ENCODE data around the gene ADAM10. TPM values are rescaled to one million over a fixed set of nuclear protein-coding genes. Genes with fewer than 3 reads are reported as not detected.

The ADAM10 gene
- total RNA-seq, 2 experiments from 2014 or later, result 61.9 to 103 TPM

DNA sequence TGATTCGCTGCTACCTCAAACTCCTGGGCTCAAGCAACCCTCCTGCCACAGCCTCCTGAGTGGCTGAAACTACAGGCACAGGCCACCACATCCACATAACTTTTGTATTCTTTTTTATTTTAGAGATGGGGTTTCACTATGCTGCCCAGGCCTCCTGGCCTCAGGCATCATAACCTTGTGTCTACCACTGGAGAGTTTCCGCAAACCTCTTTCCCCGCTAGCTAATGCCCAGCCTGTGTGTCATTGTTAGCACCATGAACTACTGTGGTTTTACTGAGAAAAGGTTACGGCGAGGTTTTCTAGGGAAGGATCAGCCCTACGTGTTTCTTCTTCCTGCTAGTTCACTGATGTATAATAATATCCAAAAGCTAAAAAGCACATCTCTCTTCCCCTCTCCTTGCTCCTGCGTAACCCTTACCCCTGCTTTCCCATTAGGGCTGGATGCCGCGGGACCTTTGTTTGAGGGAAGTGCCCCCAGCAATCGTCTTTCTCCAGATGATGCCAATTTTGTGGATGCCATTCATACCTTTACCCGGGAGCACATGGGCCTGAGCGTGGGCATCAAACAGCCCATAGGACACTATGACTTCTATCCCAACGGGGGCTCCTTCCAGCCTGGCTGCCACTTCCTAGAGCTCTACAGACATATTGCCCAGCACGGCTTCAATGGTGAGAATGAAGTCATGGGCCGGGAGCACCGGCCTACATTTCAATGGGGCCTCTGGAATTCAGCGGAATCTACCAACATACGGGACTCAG is 204.0 kb downstream of the ADAM10 start:
- Histone ChIP-seq H3K36me3 (ENCODE audit: insufficient read depth, low read length) (no peaks in the 10 kb centered on the region), H2AFZ (ENCODE audit: low read length) (no peak overlapping the region), H3K9me3 (ENCODE audit: low read length) (no peaks in the 10 kb centered on the region), H3K4me3 (ENCODE audit: low read depth, low read length, poor library complexity, severe bottlenecking) (no peak overlapping the region), H3K4me1 (ENCODE audit: insufficient read depth, low read length, poor library complexity, severe bottlenecking) (no peaks in the 10 kb centered on the region), H3K79me2 (ENCODE audit: insufficient read depth, low read depth, low read length) (no peaks in the 10 kb centered on the region), H3K9me2 (ENCODE audit: insufficient read depth, low read length) (no peaks in the 10 kb centered on the region), H3K27ac (ENCODE audit: low read depth, low read length, poor library complexity, severe bottlenecking) (no peak overlapping the region), H4K20me1 (ENCODE audit: insufficient read depth, low read length) (no peaks in the 10 kb centered on the region), H3K4me2 (ENCODE audit: low read length) (no peak overlapping the region)
- intact Hi-C loops (cut with micrococcal nuclease; ENCODE audit: unreplicated experiment), result no loop called here
- no peak for DNase-seq (ENCODE audit: low spot score)
- CTCF ChIA-PET (ENCODE audit: unreplicated experiment), result no interaction called here
- BruUV-seq (replicated peaks), result no TSS peak
- no peak for TF ChIP-seq EZH2phosphoT487 (IDR thresholded peaks at IDR 0.05; ENCODE audit: borderline replicate concordance, low read depth, low read length)
- TF ChIP-seq, protein P1, sequence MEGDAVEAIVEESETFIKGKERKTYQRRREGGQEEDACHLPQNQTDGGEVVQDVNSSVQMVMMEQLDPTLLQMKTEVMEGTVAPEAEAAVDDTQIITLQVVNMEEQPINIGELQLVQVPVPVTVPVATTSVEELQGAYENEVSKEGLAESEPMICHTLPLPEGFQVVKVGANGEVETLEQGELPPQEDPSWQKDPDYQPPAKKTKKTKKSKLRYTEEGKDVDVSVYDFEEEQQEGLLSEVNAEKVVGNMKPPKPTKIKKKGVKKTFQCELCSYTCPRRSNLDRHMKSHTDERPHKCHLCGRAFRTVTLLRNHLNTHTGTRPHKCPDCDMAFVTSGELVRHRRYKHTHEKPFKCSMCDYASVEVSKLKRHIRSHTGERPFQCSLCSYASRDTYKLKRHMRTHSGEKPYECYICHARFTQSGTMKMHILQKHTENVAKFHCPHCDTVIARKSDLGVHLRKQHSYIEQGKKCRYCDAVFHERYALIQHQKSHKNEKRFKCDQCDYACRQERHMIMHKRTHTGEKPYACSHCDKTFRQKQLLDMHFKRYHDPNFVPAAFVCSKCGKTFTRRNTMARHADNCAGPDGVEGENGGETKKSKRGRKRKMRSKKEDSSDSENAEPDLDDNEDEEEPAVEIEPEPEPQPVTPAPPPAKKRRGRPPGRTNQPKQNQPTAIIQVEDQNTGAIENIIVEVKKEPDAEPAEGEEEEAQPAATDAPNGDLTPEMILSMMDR (conservative IDR thresholded peaks at IDR 0.05; ENCODE audit: low read length), result no peak
- POLR2A ChIA-PET, result interaction anchor here (0.6 to 1.3 kb wide), 3 partner anchors 28 to 76 kb away, joined by 4 read pairs; no protein-coding TSS in a partner anchor

GRCh38 chr15:58544756-58545155 is 204.8 kb downstream of the ADAM10 start:
- H4K20me1 ChIP-seq (ENCODE audit: insufficient read depth, low read length), result no peaks in the 10 kb centered on the region
- H3K27ac ChIP-seq (ENCODE audit: low read depth, low read length, poor library complexity, severe bottlenecking), result no peak overlapping the region
- H3K4me2 ChIP-seq (ENCODE audit: low read length), result no peak overlapping the region
- no peaks in the 10 kb centered on the region for H3K9me3 ChIP-seq (ENCODE audit: low read length)
- no peaks in the 10 kb centered on the region for H3K79me2 ChIP-seq (ENCODE audit: insufficient read depth, low read depth, low read length)
- no peak overlapping the region for H3K4me3 ChIP-seq (ENCODE audit: low read depth, low read length, poor library complexity, severe bottlenecking)
- no peak for DNase-seq (ENCODE audit: low spot score)
- no peaks in the 10 kb centered on the region for H3K36me3 ChIP-seq (ENCODE audit: insufficient read depth, low read length)
- H2AFZ ChIP-seq (ENCODE audit: low read length), result no peak overlapping the region
- intact Hi-C loops (cut with micrococcal nuclease; ENCODE audit: unreplicated experiment), result no loop called here
- H3K4me1 ChIP-seq (ENCODE audit: insufficient read depth, low read length, poor library complexity, severe bottlenecking), result no peaks in the 10 kb centered on the region
- CTCF ChIA-PET (ENCODE audit: unreplicated experiment), result no interaction called here
- POLR2A ChIA-PET, result interaction anchor here (0.6 to 1.3 kb wide), 3 partner anchors 29 to 75 kb away, joined by 4 read pairs; no protein-coding TSS in a partner anchor
- BruUV-seq (replicated peaks), result no TSS peak
- H3K9me2 ChIP-seq (ENCODE audit: insufficient read depth, low read length), result no peaks in the 10 kb centered on the region
- TF ChIP-seq, protein P1 (conservative IDR thresholded peaks at IDR 0.05; ENCODE audit: low read length), result no peak
- no peak for TF ChIP-seq EZH2phosphoT487 (IDR thresholded peaks at IDR 0.05; ENCODE audit: borderline replicate concordance, low read depth, low read length)

- ChIA-PET POLR2A (no interaction called here), CTCF (ENCODE audit: unreplicated experiment) (no interaction called here)
- Histone ChIP-seq H3K36me3 (ENCODE audit: insufficient read depth, low read length) (no peaks in the 10 kb centered on the region), H3K4me1 (ENCODE audit: insufficient read depth, low read length, poor library complexity, severe bottlenecking) (no peaks in the 10 kb centered on the region), H3K9me2 (ENCODE audit: insufficient read depth, low read length) (no peaks in the 10 kb centered on the region), H3K4me3 (ENCODE audit: low read depth, low read length, poor library complexity, severe bottlenecking) (no peak overlapping the region), H3K4me2 (ENCODE audit: low read length) (no peak overlapping the region), H4K20me1 (ENCODE audit: insufficient read depth, low read length) (no peaks in the 10 kb centered on the region), H3K27ac (ENCODE audit: low read depth, low read length, poor library complexity, severe bottlenecking) (no peak overlapping the region), H3K9me3 (ENCODE audit: low read length) (no peaks in the 10 kb centered on the region), H3K79me2 (ENCODE audit: insufficient read depth, low read depth, low read length) (no peaks in the 10 kb centered on the region), H2AFZ (ENCODE audit: low read length) (no peak overlapping the region)
- intact Hi-C loops (cut with micrococcal nuclease; ENCODE audit: unreplicated experiment), result no loop called here
- no peak for TF ChIP-seq EZH2phosphoT487 (IDR thresholded peaks at IDR 0.05; ENCODE audit: borderline replicate concordance, low read depth, low read length)
- TF ChIP-seq, protein P1 (conservative IDR thresholded peaks at IDR 0.05; ENCODE audit: low read length), result no peak
- DNase-seq (ENCODE audit: low spot score), result no peak
- BruUV-seq (replicated peaks), result no TSS peak
Measured at GRCh38 chr15:58543664-58544335, 205.7 kb downstream of the ADAM10 start.
